Liver (tissue), 9 donors: Measurements from ENCODE around the gene GIMAP1. TPM values are rescaled to one million over a fixed set of nuclear protein-coding genes. Genes with fewer than 3 reads are reported as not detected.

Experiments
- DNase-seq: peaks from one replicate; pipeline ENCODE4 v3.0.0-alpha.2; 2017; ENCODE audit warnings: low spot score
- H3K27ac ChIP-seq, 2 donors: one replicate each; pipeline ENCODE4 v1.7.0; 2013; ENCODE audit warnings: inconsistent platforms in 2 of 2, low read length in 2 of 2, control low read depth in 1 of 2, low read depth in 1 of 2, mild to moderate bottlenecking in 1 of 2
- H3K27me3 ChIP-seq, 4 donors: one replicate each; pipeline versions ENCODE4 v1.6.1 to v1.7.0; 2013; ENCODE audit warnings: low read length in 3 of 4, inconsistent platforms in 1 of 4, mild to moderate bottlenecking in 1 of 4, moderate library complexity in 1 of 4; ENCODE audit not compliant: control insufficient read depth in 4 of 4, insufficient read depth in 4 of 4
- H3K36me3 ChIP-seq, 4 donors: one replicate each; pipeline versions ENCODE4 v1.6.1 to v1.7.0; 2013; ENCODE audit warnings: low read length in 3 of 4, mild to moderate bottlenecking in 3 of 4, low read depth in 1 of 4, moderate library complexity in 1 of 4; ENCODE audit not compliant: control insufficient read depth in 4 of 4, insufficient read depth in 3 of 4
- H3K4me1 ChIP-seq, 4 donors: one replicate each; pipeline versions ENCODE4 v1.6.1 to v1.7.0; 2013; ENCODE audit warnings: low read length in 3 of 4, mild to moderate bottlenecking in 3 of 4, moderate library complexity in 1 of 4; ENCODE audit not compliant: control insufficient read depth in 4 of 4, insufficient read depth in 4 of 4
- H3K4me3 ChIP-seq, 3 donors: one replicate each; pipeline versions ENCODE4 v1.6.1 to v1.7.0; 2013; ENCODE audit warnings: low read length in 3 of 3, control low read depth in 1 of 3, low read depth in 1 of 3, mild to moderate bottlenecking in 1 of 3
- H3K9ac ChIP-seq, 2 donors: one replicate each; pipeline ENCODE4 v1.7.0; 2013; ENCODE audit warnings: low read length in 2 of 2, mild to moderate bottlenecking in 2 of 2, moderate library complexity in 2 of 2, control low read depth in 1 of 2, low read depth in 1 of 2
- H3K9me3 ChIP-seq, 4 donors: one replicate each; pipeline versions ENCODE4 v1.6.1 to v1.7.0; 2013; ENCODE audit warnings: low read length in 3 of 4; ENCODE audit not compliant: control insufficient read depth in 4 of 4
- EGR1 ChIP-seq, 2 donors: IDR thresholded peaks; 2 replicates each; pipeline ENCODE4 v1.6.1; 2016 to 2018; ENCODE audit warnings: antibody characterized with exemption in 2 of 2, low read depth in 2 of 2
- FOXA1 ChIP-seq: IDR thresholded peaks from 2 replicates; pipeline ENCODE4 v1.6.1; 2016; ENCODE audit warnings: antibody characterized with exemption
- FOXA2 ChIP-seq: IDR thresholded peaks from 2 replicates; pipeline ENCODE4 v1.6.1; 2016; ENCODE audit warnings: antibody characterized with exemption
- GABPA ChIP-seq, 2 donors: IDR thresholded peaks in 1 of 2; conservative IDR thresholded peaks in 1 of 2; 2 replicates each; pipeline ENCODE4 v1.6.1; 2016; ENCODE audit warnings: antibody characterized with exemption in 2 of 2, mild to moderate bottlenecking in 1 of 2, moderate library complexity in 1 of 2
- HNF4A ChIP-seq, 2 donors: conservative IDR thresholded peaks; 2 replicates each; pipeline ENCODE4 v1.6.1; 2016; ENCODE audit warnings: antibody characterized with exemption in 2 of 2, mild to moderate bottlenecking in 2 of 2
- HNF4G ChIP-seq: IDR thresholded peaks from 2 replicates; pipeline ENCODE4 v1.6.1; 2016; ENCODE audit warnings: antibody characterized with exemption
- JUND ChIP-seq, 2 donors: IDR thresholded peaks; 2 replicates each; pipeline ENCODE4 v1.6.1; 2016; ENCODE audit warnings: antibody characterized with exemption in 2 of 2
- NR2F2 ChIP-seq: IDR thresholded peaks from 2 replicates; pipeline ENCODE4 v1.6.1; 2016; ENCODE audit warnings: antibody characterized with exemption
- RAD21 ChIP-seq, 2 donors: IDR thresholded peaks; 2 replicates each; pipeline ENCODE4 v1.6.1; 2016; ENCODE audit warnings: antibody characterized with exemption in 2 of 2, mild to moderate bottlenecking in 2 of 2
- RXRA ChIP-seq, 2 donors: IDR thresholded peaks; 2 replicates each; pipeline ENCODE4 v1.6.1; 2017 to 2018; ENCODE audit warnings: antibody characterized with exemption in 2 of 2, mild to moderate bottlenecking in 1 of 2
- SP1 ChIP-seq: IDR thresholded peaks from 2 replicates; pipeline ENCODE4 v1.6.1; 2018; ENCODE audit warnings: antibody characterized with exemption, mild to moderate bottlenecking
- TAF1 ChIP-seq: conservative IDR thresholded peaks from 2 replicates; pipeline ENCODE4 v1.6.1; 2016; ENCODE audit warnings: antibody characterized with exemption, mild to moderate bottlenecking
- YY1 ChIP-seq: IDR thresholded peaks from 2 replicates; pipeline ENCODE4 v1.6.1; 2016; ENCODE audit warnings: antibody characterized with exemption, mild to moderate bottlenecking
- WGBS: extraction: QIAGEN DNeasy Blood & Tissue Kit; methylation state at CpG from one replicate; pipeline ENCODE4 v1.1.7; 2013; 5-methylcytosine and 5-hydroxymethylcytosine counted together
- polyA plus RNA-seq, 2 donors: library from polyadenylated mRNA; stranded (reverse) in 1 of 2; unstranded in 1 of 2; fragments of 200-250 nt in 1 of 2; fragments of >200 nt in 1 of 2; fragmentation: Nextera tagmentation in 1 of 2; extraction: Ambion mirVana in 1 of 2; gene quantifications; one replicate each; pipeline versions ENCODE4 v1.2.1 to v1.2.3, GENCODE V29; 2013 to 2015
- total RNA-seq, 2 donors: library from RNA; depleted of rRNA; stranded (reverse); fragments of >200 nt; gene quantifications; one replicate each; pipeline ENCODE4 v1.2.3, GENCODE V29; 2014
- TF ChIP-seq, protein P1 (sequence below): fragments of 150-350 bp; IDR thresholded peaks from 2 replicates; pipeline ENCODE4 v1.5.1; 2017; ENCODE audit warnings: improper control_type of control experiment, low read depth, low read length; ENCODE audit not compliant: missing input control
- TF ChIP-seq, protein P2 (sequence below): IDR thresholded peaks from 2 replicates; pipeline ENCODE4 v1.6.1; 2016; ENCODE audit warnings: antibody characterized with exemption
- TF ChIP-seq, protein P3 (sequence below): IDR thresholded peaks from 2 replicates; pipeline ENCODE4 v1.6.1; 2016; ENCODE audit warnings: antibody characterized with exemption
- TF ChIP-seq, protein P4 (sequence below): IDR thresholded peaks from 2 replicates; pipeline ENCODE4 v1.6.1; 2016; ENCODE audit warnings: antibody characterized with exemption
- TF ChIP-seq, protein P5 (sequence below): IDR thresholded peaks from 2 replicates; pipeline ENCODE4 v1.6.1; 2016; ENCODE audit warnings: antibody characterized with exemption, mild to moderate bottlenecking
- donor health status: healthy.
- donor health status: healthy.
- donor health status: healthy.
- donor health status: healthy.
- donor health status: healthy.

Gene GIMAP1
- total and polyA plus RNA-seq, 4 donors, result 1.5 to 3.8 (median 2.5) TPM

DNA sequence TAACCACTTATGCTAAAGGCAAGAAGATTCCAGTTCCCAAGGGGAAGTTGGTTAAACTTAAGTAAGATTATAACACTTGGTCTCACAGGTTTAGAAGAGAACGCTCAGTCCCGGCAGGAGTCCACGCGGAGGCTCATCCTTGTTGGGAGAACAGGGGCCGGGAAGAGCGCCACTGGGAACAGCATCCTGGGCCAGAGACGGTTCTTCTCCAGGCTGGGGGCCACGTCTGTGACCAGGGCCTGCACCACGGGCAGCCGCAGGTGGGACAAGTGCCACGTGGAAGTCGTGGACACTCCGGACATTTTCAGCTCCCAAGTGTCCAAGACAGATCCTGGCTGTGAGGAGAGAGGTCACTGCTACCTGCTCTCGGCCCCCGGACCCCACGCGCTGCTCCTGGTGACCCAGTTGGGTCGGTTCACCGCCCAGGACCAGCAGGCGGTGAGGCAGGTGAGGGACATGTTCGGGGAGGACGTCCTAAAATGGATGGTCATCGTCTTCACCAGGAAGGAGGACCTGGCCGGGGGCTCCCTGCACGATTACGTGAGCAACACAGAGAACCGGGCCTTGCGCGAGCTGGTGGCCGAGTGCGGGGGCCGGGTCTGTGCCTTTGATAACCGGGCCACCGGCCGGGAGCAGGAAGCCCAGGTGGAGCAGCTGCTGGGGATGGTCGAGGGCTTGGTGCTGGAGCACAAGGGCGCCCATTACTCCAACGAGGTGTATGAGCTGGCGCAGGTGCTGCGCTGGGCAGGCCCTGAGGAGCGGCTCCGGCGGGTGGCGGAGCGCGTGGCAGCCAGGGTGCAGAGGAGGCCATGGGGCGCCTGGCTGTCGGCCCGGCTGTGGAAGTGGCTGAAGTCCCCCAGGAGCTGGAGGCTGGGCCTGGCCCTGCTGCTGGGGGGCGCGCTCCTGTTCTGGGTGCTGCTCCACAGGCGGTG is 3.8 kb downstream of the GIMAP1 start:
- Histone ChIP-seq H3K36me3 (no peaks in the 10 kb centered on the region), H3K4me1 (peaks cover 3 to 12% (median 10%) of the 10 kb centered on the region in 4 donors), H3K9me3 (no peaks in the 10 kb centered on the region), H3K27ac (no peak overlapping the region), H3K27me3 (no peaks in the 10 kb centered on the region), H3K4me3 (no peak overlapping the region), H3K9ac (no peak overlapping the region)
- 95% methylated on average over 52 of the region's 52 CpGs for WGBS
- DNase-seq, result no peak
- TF ChIP-seq, protein P1, sequence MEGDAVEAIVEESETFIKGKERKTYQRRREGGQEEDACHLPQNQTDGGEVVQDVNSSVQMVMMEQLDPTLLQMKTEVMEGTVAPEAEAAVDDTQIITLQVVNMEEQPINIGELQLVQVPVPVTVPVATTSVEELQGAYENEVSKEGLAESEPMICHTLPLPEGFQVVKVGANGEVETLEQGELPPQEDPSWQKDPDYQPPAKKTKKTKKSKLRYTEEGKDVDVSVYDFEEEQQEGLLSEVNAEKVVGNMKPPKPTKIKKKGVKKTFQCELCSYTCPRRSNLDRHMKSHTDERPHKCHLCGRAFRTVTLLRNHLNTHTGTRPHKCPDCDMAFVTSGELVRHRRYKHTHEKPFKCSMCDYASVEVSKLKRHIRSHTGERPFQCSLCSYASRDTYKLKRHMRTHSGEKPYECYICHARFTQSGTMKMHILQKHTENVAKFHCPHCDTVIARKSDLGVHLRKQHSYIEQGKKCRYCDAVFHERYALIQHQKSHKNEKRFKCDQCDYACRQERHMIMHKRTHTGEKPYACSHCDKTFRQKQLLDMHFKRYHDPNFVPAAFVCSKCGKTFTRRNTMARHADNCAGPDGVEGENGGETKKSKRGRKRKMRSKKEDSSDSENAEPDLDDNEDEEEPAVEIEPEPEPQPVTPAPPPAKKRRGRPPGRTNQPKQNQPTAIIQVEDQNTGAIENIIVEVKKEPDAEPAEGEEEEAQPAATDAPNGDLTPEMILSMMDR, result no peak
- TF ChIP-seq, protein P2, sequence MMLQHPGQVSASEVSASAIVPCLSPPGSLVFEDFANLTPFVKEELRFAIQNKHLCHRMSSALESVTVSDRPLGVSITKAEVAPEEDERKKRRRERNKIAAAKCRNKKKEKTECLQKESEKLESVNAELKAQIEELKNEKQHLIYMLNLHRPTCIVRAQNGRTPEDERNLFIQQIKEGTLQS, result no peak
- TF ChIP-seq, protein P3, sequence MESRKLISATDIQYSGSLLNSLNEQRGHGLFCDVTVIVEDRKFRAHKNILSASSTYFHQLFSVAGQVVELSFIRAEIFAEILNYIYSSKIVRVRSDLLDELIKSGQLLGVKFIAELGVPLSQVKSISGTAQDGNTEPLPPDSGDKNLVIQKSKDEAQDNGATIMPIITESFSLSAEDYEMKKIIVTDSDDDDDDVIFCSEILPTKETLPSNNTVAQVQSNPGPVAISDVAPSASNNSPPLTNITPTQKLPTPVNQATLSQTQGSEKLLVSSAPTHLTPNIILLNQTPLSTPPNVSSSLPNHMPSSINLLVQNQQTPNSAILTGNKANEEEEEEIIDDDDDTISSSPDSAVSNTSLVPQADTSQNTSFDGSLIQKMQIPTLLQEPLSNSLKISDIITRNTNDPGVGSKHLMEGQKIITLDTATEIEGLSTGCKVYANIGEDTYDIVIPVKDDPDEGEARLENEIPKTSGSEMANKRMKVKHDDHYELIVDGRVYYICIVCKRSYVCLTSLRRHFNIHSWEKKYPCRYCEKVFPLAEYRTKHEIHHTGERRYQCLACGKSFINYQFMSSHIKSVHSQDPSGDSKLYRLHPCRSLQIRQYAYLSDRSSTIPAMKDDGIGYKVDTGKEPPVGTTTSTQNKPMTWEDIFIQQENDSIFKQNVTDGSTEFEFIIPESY, result no peak
- no peak for TF ChIP-seq FOXA2
- TF ChIP-seq, protein P4, sequence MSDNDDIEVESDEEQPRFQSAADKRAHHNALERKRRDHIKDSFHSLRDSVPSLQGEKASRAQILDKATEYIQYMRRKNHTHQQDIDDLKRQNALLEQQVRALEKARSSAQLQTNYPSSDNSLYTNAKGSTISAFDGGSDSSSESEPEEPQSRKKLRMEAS, result no peak
- no peak for TF ChIP-seq SP1
- TF ChIP-seq EGR1 (IDR thresholded peaks at IDR 0.05; ENCODE audit: low read depth in 2 of 2), result no peak
- no peak for TF ChIP-seq TAF1
- TF ChIP-seq JUND (IDR thresholded peaks at IDR 0.05), result no peak
- TF ChIP-seq RXRA (IDR thresholded peaks at IDR 0.05), result no peak
- TF ChIP-seq RAD21 (IDR thresholded peaks at IDR 0.05), result no peak
- no peak for TF ChIP-seq NR2F2
- no peak for TF ChIP-seq FOXA1
- TF ChIP-seq HNF4G, result no peak
- TF ChIP-seq HNF4A (conservative IDR thresholded peaks at IDR 0.05), result no peak
- no peak for TF ChIP-seq GABPA (IDR thresholded peaks at IDR 0.05 in 1 of 2, conservative IDR thresholded peaks at IDR 0.05 in 1 of 2)
- TF ChIP-seq, protein P5, sequence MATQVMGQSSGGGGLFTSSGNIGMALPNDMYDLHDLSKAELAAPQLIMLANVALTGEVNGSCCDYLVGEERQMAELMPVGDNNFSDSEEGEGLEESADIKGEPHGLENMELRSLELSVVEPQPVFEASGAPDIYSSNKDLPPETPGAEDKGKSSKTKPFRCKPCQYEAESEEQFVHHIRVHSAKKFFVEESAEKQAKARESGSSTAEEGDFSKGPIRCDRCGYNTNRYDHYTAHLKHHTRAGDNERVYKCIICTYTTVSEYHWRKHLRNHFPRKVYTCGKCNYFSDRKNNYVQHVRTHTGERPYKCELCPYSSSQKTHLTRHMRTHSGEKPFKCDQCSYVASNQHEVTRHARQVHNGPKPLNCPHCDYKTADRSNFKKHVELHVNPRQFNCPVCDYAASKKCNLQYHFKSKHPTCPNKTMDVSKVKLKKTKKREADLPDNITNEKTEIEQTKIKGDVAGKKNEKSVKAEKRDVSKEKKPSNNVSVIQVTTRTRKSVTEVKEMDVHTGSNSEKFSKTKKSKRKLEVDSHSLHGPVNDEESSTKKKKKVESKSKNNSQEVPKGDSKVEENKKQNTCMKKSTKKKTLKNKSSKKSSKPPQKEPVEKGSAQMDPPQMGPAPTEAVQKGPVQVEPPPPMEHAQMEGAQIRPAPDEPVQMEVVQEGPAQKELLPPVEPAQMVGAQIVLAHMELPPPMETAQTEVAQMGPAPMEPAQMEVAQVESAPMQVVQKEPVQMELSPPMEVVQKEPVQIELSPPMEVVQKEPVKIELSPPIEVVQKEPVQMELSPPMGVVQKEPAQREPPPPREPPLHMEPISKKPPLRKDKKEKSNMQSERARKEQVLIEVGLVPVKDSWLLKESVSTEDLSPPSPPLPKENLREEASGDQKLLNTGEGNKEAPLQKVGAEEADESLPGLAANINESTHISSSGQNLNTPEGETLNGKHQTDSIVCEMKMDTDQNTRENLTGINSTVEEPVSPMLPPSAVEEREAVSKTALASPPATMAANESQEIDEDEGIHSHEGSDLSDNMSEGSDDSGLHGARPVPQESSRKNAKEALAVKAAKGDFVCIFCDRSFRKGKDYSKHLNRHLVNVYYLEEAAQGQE, result no peak
- no peak for TF ChIP-seq YY1
